ENCODE measurements around the gene TSPAN3. TPM values are rescaled to one million over a fixed set of nuclear protein-coding genes. Genes with fewer than 3 reads are reported as not detected.

TSPAN3 gene
- total RNA-seq, 1 donor from 2014 or later: 223 TPM

GRCh38 chr15:77099741-77100463 is 29.0 kb upstream of the TSPAN3 start:
- no peaks in the 10 kb centered on the region for H4K20me1 ChIP-seq (ENCODE audit: insufficient read depth, low read length)
- H3K9me3 Mint-ChIP-seq (ENCODE audit: unreplicated experiment): no peaks in the 10 kb centered on the region
- H3K9ac ChIP-seq (ENCODE audit: low read length): no peak overlapping the region
- H3K27ac Mint-ChIP-seq (ENCODE audit: unreplicated experiment): no peak overlapping the region
- H3K4me1 Mint-ChIP-seq (ENCODE audit: low read depth, unreplicated experiment): peaks cover 6% of the 10 kb centered on the region
- H3K36me3 Mint-ChIP-seq (ENCODE audit: low read depth, unreplicated experiment): peaks cover 4% of the 10 kb centered on the region
- no peaks in the 10 kb centered on the region for H3K36me3 ChIP-seq (ENCODE audit: insufficient read depth, low read length)
- H3K4me2 ChIP-seq (ENCODE audit: low read length): no peak overlapping the region
- no peaks in the 10 kb centered on the region for H3K4me1 ChIP-seq (ENCODE audit: insufficient read depth, low read length)
- H3K79me2 ChIP-seq (ENCODE audit: insufficient read depth, low read length): no peaks in the 10 kb centered on the region
- FAIRE-seq (no peak), DNase-seq (ENCODE audit: low read depth) (no peak)
- no peak overlapping the region for H3K4me3 ChIP-seq (ENCODE audit: insufficient read depth, low read depth, low read length)
- H3K4me3 Mint-ChIP-seq (ENCODE audit: unreplicated experiment): no peak overlapping the region
- H3K9me3 ChIP-seq (ENCODE audit: insufficient read depth, low read depth, low read length): no peaks in the 10 kb centered on the region
- no peak overlapping the region for H3K27ac ChIP-seq (ENCODE audit: low read depth, low read length)
- TF ChIP-seq, protein P1, sequence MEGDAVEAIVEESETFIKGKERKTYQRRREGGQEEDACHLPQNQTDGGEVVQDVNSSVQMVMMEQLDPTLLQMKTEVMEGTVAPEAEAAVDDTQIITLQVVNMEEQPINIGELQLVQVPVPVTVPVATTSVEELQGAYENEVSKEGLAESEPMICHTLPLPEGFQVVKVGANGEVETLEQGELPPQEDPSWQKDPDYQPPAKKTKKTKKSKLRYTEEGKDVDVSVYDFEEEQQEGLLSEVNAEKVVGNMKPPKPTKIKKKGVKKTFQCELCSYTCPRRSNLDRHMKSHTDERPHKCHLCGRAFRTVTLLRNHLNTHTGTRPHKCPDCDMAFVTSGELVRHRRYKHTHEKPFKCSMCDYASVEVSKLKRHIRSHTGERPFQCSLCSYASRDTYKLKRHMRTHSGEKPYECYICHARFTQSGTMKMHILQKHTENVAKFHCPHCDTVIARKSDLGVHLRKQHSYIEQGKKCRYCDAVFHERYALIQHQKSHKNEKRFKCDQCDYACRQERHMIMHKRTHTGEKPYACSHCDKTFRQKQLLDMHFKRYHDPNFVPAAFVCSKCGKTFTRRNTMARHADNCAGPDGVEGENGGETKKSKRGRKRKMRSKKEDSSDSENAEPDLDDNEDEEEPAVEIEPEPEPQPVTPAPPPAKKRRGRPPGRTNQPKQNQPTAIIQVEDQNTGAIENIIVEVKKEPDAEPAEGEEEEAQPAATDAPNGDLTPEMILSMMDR (IDR thresholded peaks at IDR 0.05; ENCODE audit: insufficient read depth, low read depth, low read length): no peak
- TF ChIP-seq EZH2 (IDR thresholded peaks at IDR 0.05; ENCODE audit: insufficient read depth, low read length): no peak
- peaks cover 15% of the 10 kb centered on the region for H3K27me3 Mint-ChIP-seq (ENCODE audit: low read depth, unreplicated experiment)
- no peak overlapping the region for H2AFZ ChIP-seq (ENCODE audit: low read depth, low read length)
- no peaks in the 10 kb centered on the region for H3K27me3 ChIP-seq (ENCODE audit: insufficient read depth, low read length)

- H3K27ac ChIP-seq (ENCODE audit: low read depth, low read length): no peak overlapping the region
- H3K9ac ChIP-seq (ENCODE audit: low read length): no peak overlapping the region
- FAIRE-seq (no peak), DNase-seq (ENCODE audit: low read depth) (no peak)
- no peak overlapping the region for H2AFZ ChIP-seq (ENCODE audit: low read depth, low read length)
- no peaks in the 10 kb centered on the region for H3K27me3 ChIP-seq (ENCODE audit: insufficient read depth, low read length)
- H3K27me3 Mint-ChIP-seq (ENCODE audit: low read depth, unreplicated experiment): peaks cover 15% of the 10 kb centered on the region
- H3K36me3 ChIP-seq (ENCODE audit: insufficient read depth, low read length): no peaks in the 10 kb centered on the region
- H4K20me1 ChIP-seq (ENCODE audit: insufficient read depth, low read length): no peaks in the 10 kb centered on the region
- H3K9me3 ChIP-seq (ENCODE audit: insufficient read depth, low read depth, low read length): no peaks in the 10 kb centered on the region
- TF ChIP-seq, protein P1 (IDR thresholded peaks at IDR 0.05; ENCODE audit: insufficient read depth, low read depth, low read length): no peak
- no peak overlapping the region for H3K4me2 ChIP-seq (ENCODE audit: low read length)
- H3K27ac Mint-ChIP-seq (ENCODE audit: unreplicated experiment): no peak overlapping the region
- H3K79me2 ChIP-seq (ENCODE audit: insufficient read depth, low read length): no peaks in the 10 kb centered on the region
- no peaks in the 10 kb centered on the region for H3K9me3 Mint-ChIP-seq (ENCODE audit: unreplicated experiment)
- H3K36me3 Mint-ChIP-seq (ENCODE audit: low read depth, unreplicated experiment): peaks cover 4% of the 10 kb centered on the region
- no peak overlapping the region for H3K4me3 ChIP-seq (ENCODE audit: insufficient read depth, low read depth, low read length)
- no peaks in the 10 kb centered on the region for H3K4me1 ChIP-seq (ENCODE audit: insufficient read depth, low read length)
- no peaks in the 10 kb centered on the region for H3K4me1 Mint-ChIP-seq (ENCODE audit: low read depth, unreplicated experiment)
- no peak overlapping the region for H3K4me3 Mint-ChIP-seq (ENCODE audit: unreplicated experiment)
Observed at GRCh38 chr15:77098572-77098971, 27.7 kb upstream of the TSPAN3 start.

GRCh38 chr15:77097921-77098320 is 27.0 kb upstream of the TSPAN3 start:
- peaks cover 4% of the 10 kb centered on the region for H3K36me3 Mint-ChIP-seq (ENCODE audit: low read depth, unreplicated experiment)
- no peaks in the 10 kb centered on the region for H3K4me1 Mint-ChIP-seq (ENCODE audit: low read depth, unreplicated experiment)
- no peak overlapping the region for H3K4me3 Mint-ChIP-seq (ENCODE audit: unreplicated experiment)
- H3K4me2 ChIP-seq (ENCODE audit: low read length): no peak overlapping the region
- no peaks in the 10 kb centered on the region for H3K79me2 ChIP-seq (ENCODE audit: insufficient read depth, low read length)
- H3K27me3 ChIP-seq (ENCODE audit: insufficient read depth, low read length): no peaks in the 10 kb centered on the region
- no peak overlapping the region for H3K4me3 ChIP-seq (ENCODE audit: insufficient read depth, low read depth, low read length)
- no peak overlapping the region for H2AFZ ChIP-seq (ENCODE audit: low read depth, low read length)
- no peaks in the 10 kb centered on the region for H3K36me3 ChIP-seq (ENCODE audit: insufficient read depth, low read length)
- no peak overlapping the region for H3K27ac ChIP-seq (ENCODE audit: low read depth, low read length)
- no peak overlapping the region for H3K9ac ChIP-seq (ENCODE audit: low read length)
- no peaks in the 10 kb centered on the region for H3K9me3 Mint-ChIP-seq (ENCODE audit: unreplicated experiment)
- DNase-seq (ENCODE audit: low read depth): no peak
- H3K9me3 ChIP-seq (ENCODE audit: insufficient read depth, low read depth, low read length): no peaks in the 10 kb centered on the region
- no peaks in the 10 kb centered on the region for H4K20me1 ChIP-seq (ENCODE audit: insufficient read depth, low read length)
- H3K27me3 Mint-ChIP-seq (ENCODE audit: low read depth, unreplicated experiment): peaks cover 15% of the 10 kb centered on the region
- H3K4me1 ChIP-seq (ENCODE audit: insufficient read depth, low read length): no peaks in the 10 kb centered on the region
- FAIRE-seq: no peak
- no peak for TF ChIP-seq EZH2 (IDR thresholded peaks at IDR 0.05; ENCODE audit: insufficient read depth, low read length)
- TF ChIP-seq, protein P1 (IDR thresholded peaks at IDR 0.05; ENCODE audit: insufficient read depth, low read depth, low read length): no peak
- no peak overlapping the region for H3K27ac Mint-ChIP-seq (ENCODE audit: unreplicated experiment)

Data from astrocyte (in vitro differentiated cells and primary cell).